Inflammatory macrophage (primary cell): ENCODE measurements around the gene HSDL2.

Source experiments
- DNase-seq, 2 donors: peaks; one replicate each; pipeline ENCODE4 v3.0.0-alpha.2; 2020 to 2022

HSDL2 gene

GRCh38 chr9:112462855-112463254 lies 82.9 kb downstream of the HSDL2 start:
- DNase-seq = no peak

- DNase-seq = no peak
These were observed 85.4 kb downstream of the HSDL2 start for GRCh38 chr9:112465352-112465751.

- DNase-seq = no peak
These were observed 93.1 kb downstream of the HSDL2 start for GRCh38 chr9:112472996-112473395.

- no peak for DNase-seq
These were observed 94.1 kb downstream of the HSDL2 start for GRCh38 chr9:112473986-112474385.

GRCh38 chr9:112475318-112475717 lies 95.4 kb downstream of the HSDL2 start:
- DNase-seq = no peak

GRCh38 chr9:112477330-112477729 lies 97.4 kb downstream of the HSDL2 start:
- DNase-seq = no peak

- no peak for DNase-seq
These were observed 99.3 kb downstream of the HSDL2 start for GRCh38 chr9:112479221-112479620.

- no peak for DNase-seq
These were observed 104.7 kb downstream of the HSDL2 start for GRCh38 chr9:112484607-112485006.

- DNase-seq = no peak
These were observed 105.7 kb downstream of the HSDL2 start for GRCh38 chr9:112485574-112485973.

- DNase-seq = peak; percentile 35 to 68
These were observed 106.5 kb downstream of the HSDL2 start, which contains the start of gene KIAA1958 for GRCh38 chr9:112486221-112487007. KIAA1958 (plus strand) TSS chr9:112486827; CDS start chr9:112574081, 87,254 bp downstream.

GRCh38 chr9:112487008-112487798 lies 107.3 kb downstream of the HSDL2 start:
- DNase-seq = peak in 1 of 2 donors; percentile 9

GRCh38 chr9:112487799-112488340 lies 108.0 kb downstream of the HSDL2 start:
- DNase-seq = no peak

- DNase-seq = no peak
These were observed 109.2 kb downstream of the HSDL2 start for GRCh38 chr9:112489039-112489546.

- DNase-seq = no peak
These were observed 110.2 kb downstream of the HSDL2 start for GRCh38 chr9:112489876-112490666.

GRCh38 chr9:112493393-112494137 lies 113.7 kb downstream of the HSDL2 start:
- no peak for DNase-seq

- no peak for DNase-seq
These were observed 114.2 kb downstream of the HSDL2 start for GRCh38 chr9:112494153-112494552.

GRCh38 chr9:112495614-112496013 lies 115.7 kb downstream of the HSDL2 start:
- peak; percentile 33 to 42 for DNase-seq

- peak; percentile 41 to 77 for DNase-seq
These were observed 116.3 kb downstream of the HSDL2 start for GRCh38 chr9:112496074-112496722.

GRCh38 chr9:112500842-112501241 lies 120.9 kb downstream of the HSDL2 start:
- no peak for DNase-seq

- no peak for DNase-seq
These were observed 121.4 kb downstream of the HSDL2 start for GRCh38 chr9:112501287-112501686.
